Glutamatergic neuron (in vitro differentiated cells): ENCODE results near the gene GOLT1A. TPM values are rescaled to one million over a fixed set of nuclear protein-coding genes. Genes with fewer than 3 reads are reported as not detected.
A peak's percentile ranks its signal among the peaks of the same experiment; 100 is the strongest.

Experiments used
- DNase-seq: peaks from one replicate; pipeline ENCODE4 v3.0.0; 2022
- H3K27ac Mint-ChIP-seq: one replicate; pipeline ENCODE4 v1.8.0; 2020; ENCODE audit warnings: mild to moderate bottlenecking, mixed read lengths, inconsistent platforms; ENCODE audit not compliant: unreplicated experiment
- H3K27me3 Mint-ChIP-seq: one replicate; pipeline ENCODE4 v1.8.0; 2020; ENCODE audit warnings: mild to moderate bottlenecking, moderate library complexity, mixed read lengths, inconsistent platforms; ENCODE audit not compliant: unreplicated experiment
- H3K36me3 Mint-ChIP-seq: one replicate; pipeline ENCODE4 v1.8.0; 2020; ENCODE audit warnings: mild to moderate bottlenecking, mixed read lengths, inconsistent platforms; ENCODE audit not compliant: unreplicated experiment
- H3K4me1 Mint-ChIP-seq: one replicate; pipeline ENCODE4 v1.8.0; 2020; ENCODE audit warnings: mild to moderate bottlenecking, low read depth, mixed read lengths, inconsistent platforms; ENCODE audit not compliant: unreplicated experiment
- H3K4me3 Mint-ChIP-seq: one replicate; pipeline ENCODE4 v1.8.0; 2020; ENCODE audit warnings: mild to moderate bottlenecking, mixed read lengths, inconsistent platforms; ENCODE audit not compliant: unreplicated experiment
- H3K9me3 Mint-ChIP-seq: one replicate; pipeline ENCODE4 v1.8.0; 2020; ENCODE audit warnings: mild to moderate bottlenecking, moderate library complexity, mixed read lengths, inconsistent platforms; ENCODE audit not compliant: unreplicated experiment
- total RNA-seq: library from RNA; stranded (reverse); fragmentation: NEBNext Ultra II Directional; extraction: Animal tissue kit (Norgen Biotek cat#: 25700); gene quantifications from one replicate; pipeline ENCODE4 v1.2.1, GENCODE V29; 2021; ENCODE audit not compliant: unreplicated experiment
- TF ChIP-seq, protein P1 (sequence below): fragments of 200-600 bp; sonication (generic); IDR thresholded peaks from one replicate; pipeline ENCODE4 v1.5.0; 2021; ENCODE audit not compliant: partially characterized antibody, unreplicated experiment

The GOLT1A gene
- total RNA-seq, 1 donor from 2014 or later: not detected

DNA sequence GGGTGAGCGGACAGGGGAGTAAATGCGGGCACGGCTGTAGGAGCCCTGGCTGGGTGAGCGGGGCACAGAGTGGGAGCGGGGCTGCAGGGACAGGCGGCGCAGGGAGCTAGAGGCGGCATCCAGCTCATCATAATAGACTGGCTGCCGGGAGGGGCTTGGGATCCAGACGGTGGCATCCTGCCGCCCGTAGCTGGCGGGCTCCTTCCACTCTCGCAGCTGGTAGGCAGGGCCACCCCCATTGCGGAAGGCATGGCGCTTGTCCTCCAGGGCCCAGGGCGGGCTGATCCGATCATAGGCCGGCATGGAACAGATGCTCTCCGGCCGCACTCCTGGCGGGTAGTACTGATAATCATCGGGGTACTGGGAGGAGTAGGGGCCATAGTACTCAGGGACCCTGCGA is 43.7 kb upstream of the GOLT1A start:
- Mint-ChIP-seq H3K9me3 (peaks cover 7% of the 10 kb centered on the region), H3K27me3 (peaks cover 17% of the 10 kb centered on the region), H3K4me1 (peaks cover 27% of the 10 kb centered on the region), H3K36me3 (peaks cover 16% of the 10 kb centered on the region), H3K4me3 (no peak overlapping the region), H3K27ac (no peak overlapping the region)
- TF ChIP-seq, protein P1, sequence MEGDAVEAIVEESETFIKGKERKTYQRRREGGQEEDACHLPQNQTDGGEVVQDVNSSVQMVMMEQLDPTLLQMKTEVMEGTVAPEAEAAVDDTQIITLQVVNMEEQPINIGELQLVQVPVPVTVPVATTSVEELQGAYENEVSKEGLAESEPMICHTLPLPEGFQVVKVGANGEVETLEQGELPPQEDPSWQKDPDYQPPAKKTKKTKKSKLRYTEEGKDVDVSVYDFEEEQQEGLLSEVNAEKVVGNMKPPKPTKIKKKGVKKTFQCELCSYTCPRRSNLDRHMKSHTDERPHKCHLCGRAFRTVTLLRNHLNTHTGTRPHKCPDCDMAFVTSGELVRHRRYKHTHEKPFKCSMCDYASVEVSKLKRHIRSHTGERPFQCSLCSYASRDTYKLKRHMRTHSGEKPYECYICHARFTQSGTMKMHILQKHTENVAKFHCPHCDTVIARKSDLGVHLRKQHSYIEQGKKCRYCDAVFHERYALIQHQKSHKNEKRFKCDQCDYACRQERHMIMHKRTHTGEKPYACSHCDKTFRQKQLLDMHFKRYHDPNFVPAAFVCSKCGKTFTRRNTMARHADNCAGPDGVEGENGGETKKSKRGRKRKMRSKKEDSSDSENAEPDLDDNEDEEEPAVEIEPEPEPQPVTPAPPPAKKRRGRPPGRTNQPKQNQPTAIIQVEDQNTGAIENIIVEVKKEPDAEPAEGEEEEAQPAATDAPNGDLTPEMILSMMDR: no peak
- DNase-seq: no peak

DNA sequence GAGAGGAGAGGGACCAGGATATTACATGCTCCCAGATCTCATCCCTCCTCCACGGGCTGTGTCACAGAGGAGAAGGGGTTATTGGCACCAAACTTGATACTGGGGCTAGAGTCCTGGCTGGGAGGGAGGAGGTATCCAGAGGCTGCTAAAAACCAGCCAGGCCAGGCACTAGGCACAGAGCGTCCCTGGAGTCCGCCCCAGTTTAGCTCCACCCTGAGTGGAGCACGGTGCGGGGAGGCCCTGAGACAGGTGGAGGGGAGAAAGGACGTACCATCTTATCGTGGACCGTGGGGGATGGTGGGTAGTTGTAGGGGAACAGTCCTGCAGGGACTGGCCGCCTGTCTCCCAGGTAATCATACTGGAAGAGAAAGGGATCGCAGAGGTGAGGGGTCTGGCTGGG is 42.7 kb upstream of the GOLT1A start:
- no peak overlapping the region for H3K4me3 Mint-ChIP-seq
- H3K9me3 Mint-ChIP-seq: peaks cover 7% of the 10 kb centered on the region
- peaks cover 13% of the 10 kb centered on the region for H3K27me3 Mint-ChIP-seq
- H3K36me3 Mint-ChIP-seq: peaks cover 12% of the 10 kb centered on the region
- peaks cover 28% of the 10 kb centered on the region for H3K4me1 Mint-ChIP-seq
- peak overlapping the region; percentile 97 for H3K27ac Mint-ChIP-seq
- no peak for DNase-seq
- TF ChIP-seq, protein P1: no peak

DNA sequence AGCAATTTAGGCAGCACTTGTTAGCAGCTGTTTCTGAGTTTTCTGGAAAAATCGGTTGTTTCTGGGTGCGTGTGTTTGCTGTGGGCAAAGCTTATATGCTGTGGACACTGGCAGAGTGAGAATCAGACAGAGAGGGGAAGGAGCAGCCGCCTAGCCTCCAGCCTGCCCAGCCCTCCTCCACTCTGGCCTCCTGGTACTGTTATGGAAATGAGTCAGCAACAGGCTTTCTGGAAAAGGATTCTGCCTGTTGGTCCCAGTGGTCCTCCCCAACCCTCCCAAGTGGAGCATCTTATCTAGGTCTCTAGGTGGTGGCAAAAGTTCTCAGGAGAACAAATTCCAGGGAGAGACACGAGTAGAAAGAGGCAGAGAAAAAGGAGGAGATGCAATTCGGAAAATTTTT is 42.2 kb upstream of the GOLT1A start:
- peaks cover 16% of the 10 kb centered on the region for H3K36me3 Mint-ChIP-seq
- peak overlapping the region; percentile 89 for H3K4me3 Mint-ChIP-seq

DNA sequence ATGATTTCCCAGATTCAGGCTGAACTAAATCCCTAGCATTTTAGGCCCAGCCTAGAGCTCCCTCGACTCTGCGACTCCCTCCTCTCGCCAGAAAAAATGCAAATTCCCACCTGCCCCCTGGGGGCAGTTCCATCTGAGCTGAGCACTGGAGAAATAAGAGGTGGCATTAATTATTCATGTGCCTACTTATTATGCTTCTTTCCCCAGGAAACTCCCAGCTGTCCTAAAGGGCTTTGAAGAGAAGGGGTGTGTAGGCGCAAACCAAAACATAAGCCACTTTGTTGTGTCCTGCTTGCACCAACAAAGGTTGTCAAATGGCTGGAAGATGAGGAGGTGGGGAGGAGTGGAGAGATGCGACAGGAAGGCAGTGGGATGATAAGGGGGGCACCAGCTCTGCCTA is 41.4 kb upstream of the GOLT1A start:
- peaks cover 13% of the 10 kb centered on the region for H3K36me3 Mint-ChIP-seq
- TF ChIP-seq, protein P1: no peak
- peaks cover 11% of the 10 kb centered on the region for H3K27me3 Mint-ChIP-seq
- peak overlapping the region; percentile 97 for H3K27ac Mint-ChIP-seq
- H3K4me1 Mint-ChIP-seq: peaks cover 28% of the 10 kb centered on the region
- H3K4me3 Mint-ChIP-seq: peak overlapping the region; percentile 89
- DNase-seq: peak; percentile 80
- peaks cover 5% of the 10 kb centered on the region for H3K9me3 Mint-ChIP-seq

More for the DNA sequence above, 42.2 kb upstream of the GOLT1A start:
- Mint-ChIP-seq H3K27ac (peak overlapping the region; percentile 97), H3K27me3 (peaks cover 13% of the 10 kb centered on the region), H3K9me3 (peaks cover 7% of the 10 kb centered on the region), H3K4me1 (peaks cover 28% of the 10 kb centered on the region)
- TF ChIP-seq, protein P1: no peak
- DNase-seq: no peak

DNA sequence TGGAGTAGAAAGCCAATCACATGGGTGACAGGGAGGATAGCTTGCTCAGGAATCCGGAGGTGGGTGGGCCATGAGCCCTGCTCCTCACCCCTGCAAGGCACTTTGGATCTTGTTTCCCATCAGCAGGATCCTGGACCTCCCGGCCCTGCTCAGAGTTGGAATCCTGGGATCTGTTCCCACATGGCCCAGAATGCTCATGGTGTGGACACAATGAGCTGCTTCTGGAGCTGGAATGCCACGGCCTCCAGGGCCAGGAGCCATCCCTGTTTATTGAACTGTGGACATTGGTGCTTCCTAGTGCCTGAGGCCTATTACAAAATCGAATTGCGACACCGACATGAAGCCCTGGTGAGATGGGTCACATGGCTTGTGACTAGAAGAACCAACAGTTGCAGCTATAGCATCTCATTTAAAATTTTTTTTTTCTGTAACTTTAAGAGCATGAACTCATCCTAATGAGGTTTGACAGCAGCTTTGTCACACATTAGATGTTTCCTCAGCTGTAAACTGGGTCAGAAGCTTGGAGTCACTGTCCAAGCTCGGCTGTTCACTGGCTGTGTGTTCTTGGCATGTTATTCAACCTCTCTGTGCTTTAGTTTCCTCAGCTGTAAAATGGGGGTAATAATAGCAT is 40.4 kb upstream of the GOLT1A start:
- H3K9me3 Mint-ChIP-seq: peaks cover 10% of the 10 kb centered on the region
- no peak overlapping the region for H3K27ac Mint-ChIP-seq
- no peak overlapping the region for H3K4me3 Mint-ChIP-seq
- DNase-seq: no peak
- peaks cover 28% of the 10 kb centered on the region for H3K4me1 Mint-ChIP-seq
- TF ChIP-seq, protein P1: no peak
- peaks cover 13% of the 10 kb centered on the region for H3K36me3 Mint-ChIP-seq
- H3K27me3 Mint-ChIP-seq: peaks cover 13% of the 10 kb centered on the region
